Activated CD4-positive, alpha-beta memory T cell treated with anti-CD3 and anti-CD28 coated beads, Interleukin-2, amount 10 ng/mL, durations not matched to agents 7 days and 5 days (primary cell): ENCODE results near the gene RHOB. TPM values are rescaled to one million over a fixed set of nuclear protein-coding genes. Genes with fewer than 3 reads are reported as not detected.

Experiments
- CTCF ChIA-PET: fragments of 350-600 bp; sonication (Branson Sonifier 250); formaldehyde crosslinking; loops from one replicate; lab custom pipeline; 2021; ENCODE audit warnings: antibody characterized with exemption, inconsistent platforms; lab: Charles Lee
- POLR2A ChIA-PET: fragments of 350-600 bp; sonication (Branson Sonifier 250); formaldehyde crosslinking; loops from one replicate; lab custom pipeline; 2021; ENCODE audit warnings: antibody characterized with exemption; lab: Charles Lee
- DNase-seq: peaks from one replicate; pipeline ENCODE4 v3.0.0-alpha.2; 2020
- H3K27ac Mint-ChIP-seq: one replicate; pipeline ENCODE4 v1.8.0; 2021; ENCODE audit warnings: mild to moderate bottlenecking, mixed read lengths
- H3K27me3 Mint-ChIP-seq: one replicate; pipeline ENCODE4 v1.8.0; 2021; ENCODE audit warnings: mixed read lengths
- H3K36me3 Mint-ChIP-seq: one replicate; pipeline ENCODE4 v1.8.0; 2021; ENCODE audit warnings: low read depth, mixed read lengths
- H3K4me1 Mint-ChIP-seq: one replicate; pipeline ENCODE4 v1.8.0; 2021; ENCODE audit warnings: mixed read lengths
- H3K4me3 Mint-ChIP-seq: one replicate; pipeline ENCODE4 v1.8.0; 2021; ENCODE audit warnings: mild to moderate bottlenecking, mixed read lengths
- H3K9me3 Mint-ChIP-seq: one replicate; pipeline ENCODE4 v1.8.0; 2021; ENCODE audit warnings: mixed read lengths
- total RNA-seq, 2 experiments: library from RNA; stranded (reverse); gene quantifications; one replicate each; pipeline ENCODE4 v1.2.3, GENCODE V29; 2021

RHOB gene
- total RNA-seq, 2 experiments from 2014 or later = 14.0 to 14.4 TPM

GRCh38 chr2:20451000-20451290 is 4.1 kb downstream of the RHOB start:
- H3K4me3 Mint-ChIP-seq = no peak overlapping the region
- ChIA-PET POLR2A (no interaction called here), CTCF (interaction anchor here (0.6 to 2.7 kb wide), 2 partner anchors 12 to 191 kb away, joined by 3 to 13 read pairs; no protein-coding TSS in a partner anchor)

GRCh38 chr2:20451341-20451740 is 4.5 kb downstream of the RHOB start:
- Mint-ChIP-seq H3K36me3 (no peaks in the 10 kb centered on the region), H3K4me1 (peaks cover 6% of the 10 kb centered on the region), H3K4me3 (no peak overlapping the region), H3K27me3 (peaks cover 38% of the 10 kb centered on the region), H3K27ac (no peak overlapping the region), H3K9me3 (no peaks in the 10 kb centered on the region)
- ChIA-PET CTCF (interaction anchor here (0.6 to 2.7 kb wide), 3 partner anchors 12 to 574 kb away, joined by 3 to 13 read pairs (median 3); no protein-coding TSS in a partner anchor), POLR2A (no interaction called here)
- peak; percentile 11 for DNase-seq

More at GRCh38 chr2:20451000-20451290, 4.1 kb downstream of the RHOB start:
- Mint-ChIP-seq H3K27me3 (peaks cover 41% of the 10 kb centered on the region), H3K36me3 (no peaks in the 10 kb centered on the region), H3K4me1 (peaks cover 10% of the 10 kb centered on the region), H3K9me3 (no peaks in the 10 kb centered on the region), H3K27ac (no peak overlapping the region)
- DNase-seq = no peak

GRCh38 chr2:20451761-20452499 is 5.1 kb downstream of the RHOB start:
- Mint-ChIP-seq H3K4me1 (peaks cover 6% of the 10 kb centered on the region), H3K4me3 (no peak overlapping the region), H3K9me3 (no peaks in the 10 kb centered on the region), H3K27ac (no peak overlapping the region), H3K36me3 (no peaks in the 10 kb centered on the region), H3K27me3 (peaks cover 41% of the 10 kb centered on the region)
- ChIA-PET POLR2A (no interaction called here), CTCF (interaction anchor here (0.6 to 2.7 kb wide), 4 partner anchors 12 to 575 kb away, joined by 3 to 13 read pairs (median 3); partner anchors contain the start of gene HS1BP3)
- peak; percentile 6 for DNase-seq

DNA sequence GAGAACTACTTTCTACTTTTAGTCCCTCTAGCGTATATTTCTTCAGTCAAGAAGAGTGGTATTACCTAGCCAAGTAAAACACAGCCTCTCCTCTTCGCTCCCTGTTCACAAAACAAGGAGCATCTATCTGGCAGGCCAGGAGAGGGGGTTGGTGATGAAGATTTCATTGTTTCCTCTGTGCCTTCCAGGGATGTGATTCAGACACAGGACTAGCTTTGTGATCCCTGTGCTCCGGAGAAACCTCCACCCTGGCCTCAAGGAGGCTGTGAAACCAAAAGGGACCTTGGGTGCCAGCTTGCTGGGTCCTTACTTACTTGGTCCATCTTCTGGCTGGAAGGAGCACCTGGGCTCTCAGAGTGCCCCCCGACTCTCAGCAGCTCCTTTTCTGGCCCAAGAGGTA is 5.7 kb downstream of the RHOB start:
- POLR2A ChIA-PET = no interaction called here
- Mint-ChIP-seq H3K4me1 (peaks cover 4% of the 10 kb centered on the region), H3K36me3 (no peaks in the 10 kb centered on the region), H3K4me3 (no peak overlapping the region), H3K27me3 (peaks cover 39% of the 10 kb centered on the region), H3K27ac (no peak overlapping the region), H3K9me3 (no peaks in the 10 kb centered on the region)
- peak; percentile 11 for DNase-seq
- CTCF ChIA-PET = interaction anchor here (1.0 to 2.7 kb wide), 3 partner anchors 13 to 199 kb away, joined by 3 to 13 read pairs (median 3); partner anchors contain the start of gene HS1BP3

- Mint-ChIP-seq H3K27me3 (peaks cover 34% of the 10 kb centered on the region), H3K4me3 (no peak overlapping the region), H3K27ac (no peak overlapping the region), H3K36me3 (no peaks in the 10 kb centered on the region), H3K9me3 (no peaks in the 10 kb centered on the region), H3K4me1 (peaks cover 2% of the 10 kb centered on the region)
- CTCF ChIA-PET = interaction anchor here (1.0 to 2.7 kb wide), 3 partner anchors 14 to 198 kb away, joined by 3 to 13 read pairs (median 3); partner anchors contain the start of gene HS1BP3
- POLR2A ChIA-PET = no interaction called here
- DNase-seq = no peak
These were observed 6.2 kb downstream of the RHOB start for GRCh38 chr2:20453087-20453486.

GRCh38 chr2:20454036-20454981 is 7.4 kb downstream of the RHOB start:
- H3K9me3 Mint-ChIP-seq = no peaks in the 10 kb centered on the region
- ChIA-PET POLR2A (no interaction called here), CTCF (interaction anchor here (1.2 to 1.8 kb wide), 2 partner anchors 188 to 197 kb away, joined by 3 to 6 read pairs; partner anchors contain the start of gene HS1BP3)
- no peaks in the 10 kb centered on the region for H3K4me1 Mint-ChIP-seq
- H3K27ac Mint-ChIP-seq = no peak overlapping the region
- H3K27me3 Mint-ChIP-seq = peaks cover 26% of the 10 kb centered on the region
- no peaks in the 10 kb centered on the region for H3K36me3 Mint-ChIP-seq
- no peak overlapping the region for H3K4me3 Mint-ChIP-seq
- peak; percentile 5 for DNase-seq

DNA sequence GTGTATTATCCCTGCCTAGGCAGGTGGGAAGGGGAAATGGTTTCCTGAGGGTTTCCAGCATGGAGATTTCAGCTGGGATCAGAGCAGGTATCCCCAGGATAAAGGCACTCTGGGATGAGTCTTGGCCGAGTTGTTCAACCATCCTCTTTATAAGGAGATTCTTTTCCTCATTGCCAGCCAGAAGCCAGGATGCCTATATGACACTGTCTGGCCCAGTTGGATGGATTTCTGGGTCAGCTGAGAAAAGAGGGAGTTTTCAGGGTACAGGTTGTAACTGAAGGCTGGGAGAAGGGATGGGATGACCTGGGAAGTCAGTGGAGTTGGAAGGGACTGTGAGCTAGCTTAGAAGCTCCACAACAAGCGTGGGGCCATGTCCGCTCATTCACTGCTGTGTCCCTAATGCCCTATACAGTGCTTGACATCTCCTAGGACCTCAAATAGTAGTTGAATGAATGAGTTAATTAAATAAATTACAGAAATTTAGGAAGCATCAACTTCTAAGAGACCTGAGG is 8.3 kb downstream of the RHOB start:
- H3K36me3 Mint-ChIP-seq = peaks cover 4% of the 10 kb centered on the region
- no peak overlapping the region for H3K4me3 Mint-ChIP-seq
- ChIA-PET POLR2A (no interaction called here), CTCF (interaction anchor here (1.2 to 1.8 kb wide), 2 partner anchors 188 to 196 kb away, joined by 3 to 6 read pairs; partner anchors contain the start of gene HS1BP3)
- H3K9me3 Mint-ChIP-seq = no peaks in the 10 kb centered on the region
- H3K4me1 Mint-ChIP-seq = no peaks in the 10 kb centered on the region
- DNase-seq = peak; percentile 13
- no peak overlapping the region for H3K27ac Mint-ChIP-seq
- peaks cover 29% of the 10 kb centered on the region for H3K27me3 Mint-ChIP-seq

DNA sequence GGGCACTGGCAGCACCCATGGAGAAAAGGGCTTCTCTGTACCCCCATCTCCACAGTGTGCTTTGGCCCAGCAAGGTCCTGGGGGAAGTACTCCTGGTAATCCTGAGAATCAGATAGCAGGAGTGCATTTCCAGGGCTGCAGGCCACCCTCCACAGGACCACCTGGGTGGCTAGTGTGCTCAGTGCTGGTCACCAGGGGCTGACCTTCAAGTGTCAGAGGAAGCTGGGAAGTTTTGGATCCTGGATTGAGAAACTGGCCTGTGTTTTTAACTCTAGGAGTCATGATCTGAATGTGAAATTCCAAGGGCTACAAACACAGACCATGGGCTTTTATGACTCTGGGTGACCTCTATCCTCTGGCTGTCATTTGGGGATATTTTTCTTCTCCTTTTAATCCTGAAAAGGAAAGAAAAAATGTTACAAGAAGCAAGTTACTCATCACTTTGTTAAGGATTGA is 9.3 kb downstream of the RHOB start:
- CTCF ChIA-PET = interaction anchor here (0.7 to 1.8 kb wide), 4 partner anchors 9 to 196 kb away, joined by 3 to 6 read pairs (median 4); partner anchors contain the start of gene RHOB
- POLR2A ChIA-PET = interaction anchor here (1.3 kb wide), 1 partner anchor 9 kb away, joined by 3 read pairs; the partner anchor contains the start of gene RHOB
- peaks cover 36% of the 10 kb centered on the region for H3K27me3 Mint-ChIP-seq
- H3K9me3 Mint-ChIP-seq = no peaks in the 10 kb centered on the region
- H3K4me3 Mint-ChIP-seq = no peak overlapping the region
- no peak overlapping the region for H3K27ac Mint-ChIP-seq
- no peak for DNase-seq
- H3K4me1 Mint-ChIP-seq = no peaks in the 10 kb centered on the region
- H3K36me3 Mint-ChIP-seq = peaks cover 4% of the 10 kb centered on the region

DNA sequence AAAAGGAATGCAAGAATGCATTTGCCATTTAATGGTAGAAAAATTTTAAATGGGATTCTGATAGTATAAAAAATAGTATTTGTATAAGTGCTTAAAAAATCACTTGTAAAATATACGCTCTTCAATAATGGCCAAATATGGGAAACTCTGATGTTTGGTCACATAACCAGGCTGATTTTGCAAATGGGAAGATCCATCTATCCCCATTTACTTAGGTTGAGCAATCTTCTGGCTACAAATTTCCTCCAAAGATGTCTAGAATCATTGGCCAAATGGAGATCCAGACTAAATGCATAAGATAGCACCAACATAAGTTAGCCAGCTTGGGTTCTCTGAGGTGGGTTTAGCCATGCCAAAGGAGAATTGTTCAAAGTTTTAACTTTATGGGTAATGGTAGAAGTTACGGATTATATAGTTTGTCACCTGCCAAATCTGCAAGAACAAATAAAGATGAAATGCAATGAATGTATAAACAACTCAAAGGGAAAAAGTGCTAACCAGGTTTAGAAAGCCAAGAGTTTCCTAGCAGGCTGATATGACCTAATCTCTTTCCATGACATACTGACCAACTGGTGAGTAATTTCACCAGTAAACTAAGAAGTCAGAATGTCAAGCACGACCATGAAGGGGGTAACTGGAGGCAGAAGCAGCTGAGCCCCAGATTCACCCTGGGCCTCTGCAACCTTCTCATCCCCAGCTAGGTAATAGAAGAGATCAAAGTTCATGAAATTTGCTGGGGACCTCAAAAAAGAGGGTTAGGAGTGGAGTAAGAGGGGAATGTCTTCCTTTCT is 10.0 kb downstream of the RHOB start:
- POLR2A ChIA-PET = interaction anchor here (1.3 kb wide), 1 partner anchor 10 kb away, joined by 3 read pairs; the partner anchor contains the start of gene RHOB
- Mint-ChIP-seq H3K9me3 (no peaks in the 10 kb centered on the region), H3K27ac (no peak overlapping the region), H3K4me1 (no peaks in the 10 kb centered on the region), H3K36me3 (peaks cover 4% of the 10 kb centered on the region), H3K27me3 (peaks cover 42% of the 10 kb centered on the region), H3K4me3 (no peak overlapping the region)
- DNase-seq = no peak
- CTCF ChIA-PET = interaction anchor here (0.7 to 1.8 kb wide), 5 partner anchors 10 to 195 kb away, joined by 3 to 6 read pairs (median 4); partner anchors contain the start of gene RHOB

DNA sequence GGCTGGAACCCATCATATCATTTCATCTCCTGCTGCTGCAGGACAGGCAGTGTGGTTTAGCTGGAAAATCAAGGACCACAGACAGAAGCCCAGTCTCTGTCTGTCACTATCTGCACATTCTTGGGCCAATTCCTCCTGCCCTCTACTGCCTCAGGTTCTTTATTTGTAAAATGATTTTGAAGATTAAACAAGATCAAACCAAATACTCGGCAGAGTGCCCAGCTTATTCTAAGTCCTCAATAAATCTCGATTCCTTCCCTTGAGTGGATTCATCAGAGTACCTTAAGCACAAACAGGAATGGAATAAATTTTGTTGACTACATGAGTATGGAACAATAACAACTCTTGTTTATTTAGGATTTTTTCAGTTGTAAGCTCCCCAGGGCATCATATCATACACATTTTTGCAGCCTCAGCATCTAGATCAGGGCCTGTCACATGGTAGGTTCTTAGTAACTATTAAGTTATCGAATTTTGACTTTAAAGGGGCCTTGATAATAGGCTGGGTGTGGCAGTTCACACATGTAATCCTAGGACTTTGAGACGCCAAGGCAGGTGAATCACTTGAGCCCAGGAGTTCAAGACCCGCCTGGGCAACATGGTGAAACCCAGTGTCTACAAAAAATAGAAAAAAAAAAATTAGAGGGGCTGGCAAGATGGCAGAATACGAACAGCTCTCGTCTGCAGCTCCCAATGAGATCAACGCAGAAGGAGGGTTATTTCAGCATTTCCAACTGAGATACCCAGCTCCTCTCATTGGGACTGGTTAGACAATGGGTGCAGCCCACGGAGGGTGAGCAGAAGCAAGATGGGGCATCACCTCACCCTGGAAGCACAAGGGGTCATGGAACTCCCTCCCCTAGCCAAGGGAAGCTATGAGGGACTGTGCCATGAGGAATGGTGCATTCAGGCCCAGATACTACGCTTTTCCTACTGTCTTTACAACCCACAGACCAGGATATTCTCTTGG is 11.1 kb downstream of the RHOB start:
- Mint-ChIP-seq H3K27ac (no peak overlapping the region), H3K36me3 (peaks cover 4% of the 10 kb centered on the region), H3K9me3 (peaks cover 2% of the 10 kb centered on the region), H3K4me3 (no peak overlapping the region), H3K27me3 (peaks cover 50% of the 10 kb centered on the region), H3K4me1 (no peaks in the 10 kb centered on the region)
- no peak for DNase-seq
- ChIA-PET POLR2A (interaction anchor here (1.3 kb wide), 1 partner anchor 11 kb away, joined by 3 read pairs; the partner anchor contains the start of gene RHOB), CTCF (interaction anchor here (1.2 to 1.8 kb wide), 3 partner anchors 11 to 46 kb away, joined by 3 to 6 read pairs (median 5); partner anchors contain the start of gene RHOB)
